ENCODE data around the gene PPBP.

PPBP gene

DNA sequence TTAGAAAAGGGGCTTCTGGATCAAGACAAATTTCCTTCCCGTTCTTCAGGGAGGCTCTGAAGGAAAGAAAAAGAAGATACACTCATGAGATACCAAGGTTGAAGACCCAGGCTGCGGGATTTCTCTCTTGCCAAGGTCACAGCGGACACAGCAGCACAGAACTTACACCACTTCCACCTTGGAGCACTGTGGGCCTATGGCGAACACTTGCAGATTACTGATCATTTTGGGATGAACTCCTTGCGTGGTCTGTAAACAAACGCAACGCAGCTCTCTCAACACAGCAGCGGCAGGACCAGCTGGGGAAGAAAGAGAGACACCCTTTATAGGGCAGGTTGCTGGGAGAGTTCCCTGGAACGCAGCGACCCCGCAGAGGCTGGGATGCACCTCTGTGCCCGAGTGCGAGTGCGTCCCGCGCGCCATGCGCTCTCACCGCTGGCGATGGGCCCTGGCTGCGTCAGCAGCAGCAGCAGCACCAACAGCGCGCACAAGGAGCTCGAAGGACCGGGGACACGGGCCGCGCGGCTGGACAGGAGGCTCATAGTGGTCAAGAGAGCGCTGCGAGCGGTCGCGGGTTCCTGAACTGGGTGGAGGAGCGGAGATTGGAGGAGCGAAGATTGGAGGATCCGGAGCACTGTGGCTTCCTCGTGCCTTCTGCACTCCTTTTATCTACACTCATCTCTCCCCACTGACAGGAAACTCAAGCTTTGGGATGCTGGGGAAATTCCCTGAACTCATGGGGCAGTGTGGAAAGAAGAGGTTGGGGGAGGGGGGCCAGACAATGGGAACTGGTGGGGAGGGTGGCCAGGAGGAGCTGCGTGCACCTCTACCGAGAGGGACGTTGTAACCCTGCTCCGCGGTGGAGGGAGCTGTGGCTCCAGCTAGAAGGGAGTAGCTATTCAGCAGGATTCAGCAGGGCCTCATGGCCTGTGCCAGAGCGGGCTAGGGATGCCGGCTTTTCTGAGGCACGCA is 10.3 kb upstream of the PPBP start, which contains the start of gene CXCL5:
CXCL5 (minus strand) TSS at position 638 of the 972 bp plus-strand sequence; CDS start at position 542, 96 bp downstream.
- H3K4me2 ChIP-seq (ENCODE audit: low read length): no peak within 1 kb of the TSS
- H3K36me3 ChIP-seq (ENCODE audit: control insufficient read depth, low read length): no peaks in the 10 kb centered on the region
- no peaks in the 10 kb centered on the region for H4K20me1 ChIP-seq (ENCODE audit: control insufficient read depth, insufficient read depth, low read depth, low read length)
- no peaks in the 10 kb centered on the region for H3K9me3 ChIP-seq (ENCODE audit: control insufficient read depth, insufficient read depth, low read length)
- no peaks in the 10 kb centered on the region for H3K27me3 ChIP-seq (ENCODE audit: control insufficient read depth, low read length)
- H3K4me3 ChIP-seq (ENCODE audit: low read length): no peak within 1 kb of the TSS
- no peak for TF ChIP-seq EZH2phosphoT487 (IDR thresholded peaks at IDR 0.05; ENCODE audit: borderline replicate concordance, low read length)
- TF ChIP-seq, protein P1, sequence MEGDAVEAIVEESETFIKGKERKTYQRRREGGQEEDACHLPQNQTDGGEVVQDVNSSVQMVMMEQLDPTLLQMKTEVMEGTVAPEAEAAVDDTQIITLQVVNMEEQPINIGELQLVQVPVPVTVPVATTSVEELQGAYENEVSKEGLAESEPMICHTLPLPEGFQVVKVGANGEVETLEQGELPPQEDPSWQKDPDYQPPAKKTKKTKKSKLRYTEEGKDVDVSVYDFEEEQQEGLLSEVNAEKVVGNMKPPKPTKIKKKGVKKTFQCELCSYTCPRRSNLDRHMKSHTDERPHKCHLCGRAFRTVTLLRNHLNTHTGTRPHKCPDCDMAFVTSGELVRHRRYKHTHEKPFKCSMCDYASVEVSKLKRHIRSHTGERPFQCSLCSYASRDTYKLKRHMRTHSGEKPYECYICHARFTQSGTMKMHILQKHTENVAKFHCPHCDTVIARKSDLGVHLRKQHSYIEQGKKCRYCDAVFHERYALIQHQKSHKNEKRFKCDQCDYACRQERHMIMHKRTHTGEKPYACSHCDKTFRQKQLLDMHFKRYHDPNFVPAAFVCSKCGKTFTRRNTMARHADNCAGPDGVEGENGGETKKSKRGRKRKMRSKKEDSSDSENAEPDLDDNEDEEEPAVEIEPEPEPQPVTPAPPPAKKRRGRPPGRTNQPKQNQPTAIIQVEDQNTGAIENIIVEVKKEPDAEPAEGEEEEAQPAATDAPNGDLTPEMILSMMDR (IDR thresholded peaks at IDR 0.05; ENCODE audit: low read depth, low read length, poor library complexity, severe bottlenecking): no peak
- H3K4me1 ChIP-seq (ENCODE audit: control insufficient read depth, low read length): no peaks in the 10 kb centered on the region
- H3F3A ChIP-seq (ENCODE audit: control insufficient read depth, insufficient read depth): no peaks in the 10 kb centered on the region
- no peaks in the 10 kb centered on the region for H3K79me2 ChIP-seq (ENCODE audit: control insufficient read depth, low read length)
- no peak within 1 kb of the TSS for H3K27ac ChIP-seq (ENCODE audit: low read depth, low read length)
- H3K9me2 ChIP-seq (replicated peaks; ENCODE audit: control insufficient read depth, low read length): no peaks in the 10 kb centered on the region

DNA sequence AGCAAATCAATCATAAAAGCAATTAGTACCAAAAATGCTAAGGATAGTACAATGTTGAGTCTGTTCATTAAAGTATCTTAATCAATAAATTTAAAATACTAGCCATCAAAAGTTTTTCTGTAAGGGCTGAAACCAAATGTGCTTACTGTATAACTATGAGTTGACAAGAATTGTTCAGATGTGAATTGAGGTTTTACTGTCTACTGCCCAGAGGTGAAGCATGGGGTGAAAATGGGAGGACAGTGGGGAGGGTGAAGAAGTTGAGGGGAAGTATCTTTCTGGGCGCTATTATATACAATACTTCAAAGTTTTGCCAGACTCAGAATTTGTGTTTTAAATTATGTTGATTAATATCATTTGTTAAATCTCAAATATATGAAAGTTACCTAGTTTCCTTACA is 4.1 kb upstream of the PPBP start:
- Histone ChIP-seq H3K9me3 (ENCODE audit: control insufficient read depth, insufficient read depth, low read length) (no peaks in the 10 kb centered on the region), H3K79me2 (ENCODE audit: control insufficient read depth, low read length) (no peaks in the 10 kb centered on the region), H3K4me1 (ENCODE audit: control insufficient read depth, low read length) (no peaks in the 10 kb centered on the region), H3K9me2 (replicated peaks; ENCODE audit: control insufficient read depth, low read length) (no peaks in the 10 kb centered on the region), H3K36me3 (ENCODE audit: control insufficient read depth, low read length) (no peaks in the 10 kb centered on the region), H3K27me3 (ENCODE audit: control insufficient read depth, low read length) (no peaks in the 10 kb centered on the region; the same call in 1 of the 2 replicates), H3K4me2 (ENCODE audit: low read length) (no peak overlapping the region), H3F3A (ENCODE audit: control insufficient read depth, insufficient read depth) (no peaks in the 10 kb centered on the region), H3K27ac (ENCODE audit: low read depth, low read length) (no peak overlapping the region), H3K4me3 (ENCODE audit: low read length) (no peak overlapping the region), H4K20me1 (ENCODE audit: control insufficient read depth, insufficient read depth, low read depth, low read length) (no peaks in the 10 kb centered on the region)
- TF ChIP-seq, protein P1 (IDR thresholded peaks at IDR 0.05; ENCODE audit: low read depth, low read length, poor library complexity, severe bottlenecking): no peak
- no peak for TF ChIP-seq EZH2phosphoT487 (IDR thresholded peaks at IDR 0.05; ENCODE audit: borderline replicate concordance, low read length)

DNA sequence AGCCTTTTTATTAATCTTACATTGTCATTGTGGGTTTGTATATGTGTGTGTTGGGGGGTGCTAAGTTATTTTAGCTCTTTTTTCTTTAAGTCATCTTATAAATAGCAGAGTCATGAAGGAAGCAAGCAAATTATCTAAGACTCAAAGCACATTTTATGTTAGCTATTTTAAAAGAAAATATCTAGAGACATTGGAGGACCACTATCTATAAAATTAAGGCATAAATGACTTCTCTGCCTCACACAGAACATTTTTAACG is 3.7 kb upstream of the PPBP start:
- Histone ChIP-seq H3K36me3 (ENCODE audit: control insufficient read depth, low read length) (no peaks in the 10 kb centered on the region), H3K27me3 (ENCODE audit: control insufficient read depth, low read length) (no peaks in the 10 kb centered on the region; the same call in 1 of the 2 replicates), H3F3A (ENCODE audit: control insufficient read depth, insufficient read depth) (no peaks in the 10 kb centered on the region), H3K9me3 (ENCODE audit: control insufficient read depth, insufficient read depth, low read length) (no peaks in the 10 kb centered on the region), H3K4me2 (ENCODE audit: low read length) (no peak overlapping the region), H3K9me2 (replicated peaks; ENCODE audit: control insufficient read depth, low read length) (no peaks in the 10 kb centered on the region), H3K4me3 (ENCODE audit: low read length) (no peak overlapping the region), H3K79me2 (ENCODE audit: control insufficient read depth, low read length) (no peaks in the 10 kb centered on the region), H3K4me1 (ENCODE audit: control insufficient read depth, low read length) (no peaks in the 10 kb centered on the region), H3K27ac (ENCODE audit: low read depth, low read length) (no peak overlapping the region), H4K20me1 (ENCODE audit: control insufficient read depth, insufficient read depth, low read depth, low read length) (no peaks in the 10 kb centered on the region)
- TF ChIP-seq, protein P1 (IDR thresholded peaks at IDR 0.05; ENCODE audit: low read depth, low read length, poor library complexity, severe bottlenecking): no peak
- no peak for TF ChIP-seq EZH2phosphoT487 (IDR thresholded peaks at IDR 0.05; ENCODE audit: borderline replicate concordance, low read length)

Data from DOHH2 (cell line).